HCT116 (cell line): ENCODE results near the gene ZNF593. TPM values are rescaled to one million over a fixed set of nuclear protein-coding genes. Genes with fewer than 3 reads are reported as not detected.
A peak's percentile ranks its signal among the peaks of the same experiment; 100 is the strongest.

Experiments used
- ATAC-seq: fragments of 200-7000 bp; cut with Tn5 transposase; 2 replicates; pipeline ENCODE4 v1.9.1; 2020; ENCODE audit warnings: mild to moderate bottlenecking, moderate library complexity
- BruUV-seq: library from RNA; stranded (reverse); fragments of 400-500 nt; replicated peaks from 2 replicates; lab custom pipeline; 2021; lab: Mats Ljungman, UMichigan
- CTCF ChIA-PET: fragments of 300-600 bp; sonication (Branson Sonifier 250); formaldehyde crosslinking; loops from one replicate; lab custom pipeline; 2021; ENCODE audit warnings: antibody characterized with exemption; lab: Charles Lee
- POLR2A ChIA-PET: fragments of 300-600, 350-600 bp; sonication (Branson Sonifier 250); formaldehyde crosslinking; loops from one replicate; lab custom pipeline; 2021; ENCODE audit warnings: antibody characterized with exemption; lab: Charles Lee
- RAD21 ChIA-PET, 2 experiments: fragments of 300-600 bp; sonication (Branson Sonifier 250); formaldehyde crosslinking; loops; one replicate each; lab custom pipeline; 2023; ENCODE audit warnings: low total read pairs in 2 of 2; ENCODE audit not compliant: uncharacterized antibody in 2 of 2, unreplicated experiment in 2 of 2, low non-redundant PET in 1 of 2; lab: Charles Lee
- DNase-seq: peaks from one replicate; pipeline ENCODE4 v3.0.0-alpha.2; 2010; ENCODE audit warnings: low read depth, low spot score
- H2AFZ ChIP-seq: fragments of 200-600 bp; shearing (Covaris generic), sonication (generic); 2 replicates; pipeline ENCODE4 v1.6.1; 2017; ENCODE audit warnings: low read depth, mixed run types, mixed read lengths, antibody characterized with exemption, low read length; ENCODE audit not compliant: poor library complexity, severe bottlenecking
- H3K27ac ChIP-seq: 2 replicates; pipeline ENCODE4 v1.5.1; 2012; ENCODE audit warnings: low read depth, low read length
- H3K27me3 ChIP-seq: fragments of 200-600 bp; sonication (generic); 2 replicates; pipeline ENCODE4 v1.6.1; 2016; ENCODE audit warnings: mixed run types, low read length, mixed read lengths; ENCODE audit not compliant: insufficient read depth
- H3K36me3 ChIP-seq, 2 experiments: fragments of 200-500 bp in 1 of 2; fragments of 200-600 bp in 1 of 2; sonication (Bioruptor generic) in 1 of 2; sonication (generic) in 1 of 2; 2 replicates each; pipeline versions ENCODE4 v1.5.1 to v1.6.1; 2014 to 2016; ENCODE audit warnings: low read length in 2 of 2, inconsistent platforms in 1 of 2, mixed read lengths in 1 of 2, mixed run types in 1 of 2; ENCODE audit not compliant: insufficient read depth in 2 of 2, control insufficient read depth in 1 of 2
- H3K4me1 ChIP-seq, 2 experiments: fragments of 200-600 bp in 1 of 2; sonication (generic) in 1 of 2; 2 replicates each; pipeline versions ENCODE4 v1.5.1 to v1.6.1; 2012 to 2017; ENCODE audit warnings: low read length in 2 of 2, inconsistent platforms in 1 of 2, mild to moderate bottlenecking in 1 of 2, mixed read lengths in 1 of 2, mixed run types in 1 of 2, moderate library complexity in 1 of 2; ENCODE audit not compliant: insufficient read depth in 2 of 2, control insufficient read depth in 1 of 2
- H3K4me2 ChIP-seq: fragments of 200-600 bp; sonication (generic); 2 replicates; pipeline ENCODE4 v1.6.1; 2017; ENCODE audit warnings: mixed run types, low read length, mixed read lengths
- H3K4me3 ChIP-seq, 2 experiments: fragments of 200-600 bp in 1 of 2; sonication (generic) in 1 of 2; replicated peaks in 1 of 2; 2 replicates each; pipeline ENCODE4 v1.5.1; 2011 to 2016; ENCODE audit warnings: low read length in 2 of 2, control low read depth in 1 of 2, low read depth in 1 of 2, mild to moderate bottlenecking in 1 of 2, mixed read lengths in 1 of 2, mixed run types in 1 of 2
- H3K79me2 ChIP-seq: fragments of 200-600 bp; sonication (generic); 2 replicates; pipeline ENCODE4 v1.6.1; 2017; ENCODE audit warnings: mild to moderate bottlenecking, mixed run types, low read length, moderate library complexity, mixed read lengths; ENCODE audit not compliant: insufficient read depth
- H3K9ac ChIP-seq: fragments of 200-600 bp; sonication (generic); 2 replicates; pipeline ENCODE4 v1.6.1; 2016; ENCODE audit warnings: low read length, mixed read lengths
- H3K9me2 ChIP-seq: fragments of 200-600 bp; sonication (generic), shearing (Covaris generic); 2 replicates; pipeline ENCODE4 v1.6.1; 2017; ENCODE audit warnings: mixed run types, mild to moderate bottlenecking, moderate library complexity; ENCODE audit not compliant: insufficient read depth
- H3K9me3 ChIP-seq, 2 experiments: fragments of 200-500 bp in 1 of 2; fragments of 200-600 bp in 1 of 2; sonication (Bioruptor generic) in 1 of 2; sonication (generic) in 1 of 2; 2 replicates each; pipeline ENCODE4 v1.6.1; 2014 to 2017; ENCODE audit warnings: low read length in 2 of 2, mixed read lengths in 2 of 2, inconsistent platforms in 1 of 2, low read depth in 1 of 2, mild to moderate bottlenecking in 1 of 2, mixed run types in 1 of 2, moderate library complexity in 1 of 2; ENCODE audit not compliant: control insufficient read depth in 1 of 2, insufficient read depth in 1 of 2
- H4K20me1 ChIP-seq: fragments of 200-600 bp; sonication (generic), shearing (Covaris generic); 2 replicates; pipeline ENCODE4 v1.6.1; 2017; ENCODE audit warnings: mixed run types, mild to moderate bottlenecking, moderate library complexity; ENCODE audit not compliant: insufficient read depth
- CBX3 ChIP-seq: IDR thresholded peaks from 2 replicates; pipeline ENCODE4 v1.6.1; 2012; ENCODE audit warnings: low read depth
- ELF1 ChIP-seq: IDR thresholded peaks from 2 replicates; pipeline ENCODE4 v1.6.1; 2012; ENCODE audit warnings: low read depth, borderline replicate concordance
- JUND ChIP-seq: IDR thresholded peaks from 2 replicates; pipeline ENCODE4 v1.6.1; 2012
- MAX ChIP-seq: IDR thresholded peaks from 2 replicates; pipeline ENCODE4 v1.6.1; 2012
- POLR2A ChIP-seq: IDR thresholded peaks from 2 replicates; pipeline ENCODE4 v1.7.0; 2011; ENCODE audit warnings: borderline replicate concordance; ENCODE audit not compliant: insufficient read depth, insufficient read length; ENCODE audit errors: extremely low read depth
- POLR2AphosphoS5 ChIP-seq: IDR thresholded peaks from 2 replicates; pipeline ENCODE4 v1.6.1; 2011; ENCODE audit warnings: mild to moderate bottlenecking, low read depth, low read length, moderate library complexity
- SP1 ChIP-seq: IDR thresholded peaks from 2 replicates; pipeline ENCODE4 v1.6.1; 2012; ENCODE audit warnings: low read depth
- YY1 ChIP-seq: IDR thresholded peaks from 2 replicates; pipeline ENCODE4 v1.6.1; 2011; ENCODE audit warnings: low read length, low read depth, moderate library complexity, mild to moderate bottlenecking; ENCODE audit not compliant: insufficient replicate concordance; ENCODE audit errors: extremely low read depth
- intact Hi-C: fragments of 100-400 bp; cut with micrococcal nuclease; formaldehyde crosslinking; loops from 2 replicates; pipeline ENCODE4 v1.10.0; 2022
- total RNA-seq: library from RNA; stranded (reverse); gene quantifications from one replicate; pipeline ENCODE4 v1.2.1, GENCODE V29; 2021; ENCODE audit not compliant: unreplicated experiment

The ZNF593 gene
- total RNA-seq, 1 experiment from 2014 or later, result 62.4 TPM

- RAD21 ChIA-PET, result no interaction called here
Observed at GRCh38 chr1:26126321-26127084, 43.2 kb upstream of the ZNF593 start.

GRCh38 chr1:26127235-26128163, 42.2 kb upstream of the ZNF593 start:
- peaks cover 11 to 32% of the 10 kb centered on the region in 2 experiments; a peak in 3 of 4 replicates for H3K4me1 ChIP-seq
- no peaks in the 10 kb centered on the region for H3K9me2 ChIP-seq
- no peak for DNase-seq
- no peak for ATAC-seq
- ChIA-PET POLR2A (no interaction called here), CTCF (interaction anchor here (0.8 to 2.0 kb wide), 4 partner anchors 18 to 106 kb away, joined by 4 to 6 read pairs (median 4); partner anchors contain the start of genes CEP85 and ZNF593), RAD21 (no interaction called here)
- H3K4me3 ChIP-seq, result no peak overlapping the region
- no peaks in the 10 kb centered on the region for H4K20me1 ChIP-seq
- intact Hi-C loops, result no loop called here
- H3K27ac ChIP-seq, result no peak overlapping the region
- peaks cover 4% of the 10 kb centered on the region; the same call in 1 of the 2 replicates for H3K79me2 ChIP-seq
- H3K9me3 ChIP-seq, result no peaks in the 10 kb centered on the region
- H3K27me3 ChIP-seq, result no peaks in the 10 kb centered on the region
- TF ChIP-seq CBX3 (no peak), POLR2A (no peak), MAX (no peak), POLR2AphosphoS5 (no peak), ELF1 (no peak), YY1 (no peak), SP1 (no peak)
- H3K9ac ChIP-seq, result no peak overlapping the region
- no peaks in the 10 kb centered on the region for H3K36me3 ChIP-seq
- H2AFZ ChIP-seq, result no peak overlapping the region
- H3K4me2 ChIP-seq, result no peak overlapping the region
- no TSS peak for BruUV-seq

More at GRCh38 chr1:26126321-26127084, 43.2 kb upstream of the ZNF593 start:
- no peak overlapping the region for H3K27ac ChIP-seq
- H3K27me3 ChIP-seq, result no peaks in the 10 kb centered on the region
- ChIA-PET POLR2A (no interaction called here), CTCF (interaction anchor here (0.8 to 2.0 kb wide), 3 partner anchors 43 to 107 kb away, joined by 4 to 6 read pairs (median 4); partner anchors contain the start of genes CEP85 and ZNF593)
- BruUV-seq, result no TSS peak
- peaks cover 13 to 40% of the 10 kb centered on the region in 2 experiments for H3K4me1 ChIP-seq
- no peaks in the 10 kb centered on the region for H3K9me2 ChIP-seq
- peaks cover 4% of the 10 kb centered on the region; the same call in 1 of the 2 replicates for H3K79me2 ChIP-seq
- TF ChIP-seq JUND (no peak), SP1 (peak; percentile 24; the same call in 1 of the 2 replicates), CBX3 (peak; percentile 36; the same call in 1 of the 2 replicates)
- no peaks in the 10 kb centered on the region for H3K9me3 ChIP-seq
- no peak overlapping the region for H2AFZ ChIP-seq
- H4K20me1 ChIP-seq, result peaks cover 3% of the 10 kb centered on the region; the same call in 1 of the 2 replicates
- H3K4me3 ChIP-seq, result no peak overlapping the region
- ATAC-seq, result no peak
- no peak for DNase-seq
- intact Hi-C loops, result no loop called here
- peak overlapping the region; percentile 14; the same call in 1 of the 2 replicates for H3K4me2 ChIP-seq
- no peak overlapping the region for H3K9ac ChIP-seq
- no peaks in the 10 kb centered on the region for H3K36me3 ChIP-seq
